Psoas muscle (tissue), 8 donors: ENCODE results near the gene CEP104. TPM values are rescaled to one million over a fixed set of nuclear protein-coding genes. Genes with fewer than 3 reads are reported as not detected.

ENCODE experiments used
- ATAC-seq, 4 donors: fragments of 200-7000 bp; cut with Tn5 transposase; one replicate each; pipeline ENCODE4 v1.9.1; 2020; ENCODE audit warnings: moderate library complexity in 3 of 4, mild to moderate bottlenecking in 2 of 4
- DNase-seq, 2 donors: peaks; one replicate each; pipeline ENCODE4 v3.0.0-alpha.2; 2020
- H3K27ac ChIP-seq: fragments of 200-600 bp; one replicate; pipeline ENCODE4 v1.8.0; 2022
- H3K27me3 ChIP-seq, 3 donors: fragments of 200-600 bp in 1 of 3; one replicate each; pipeline versions ENCODE4 v1.6.1 to v1.8.0; 2013 to 2022; ENCODE audit warnings: low read length in 2 of 3, mild to moderate bottlenecking in 2 of 3, moderate library complexity in 1 of 3; ENCODE audit not compliant: insufficient read depth in 3 of 3
- H3K36me3 ChIP-seq, 2 donors: fragments of 200-600 bp in 1 of 2; one replicate each; pipeline versions ENCODE4 v1.6.1 to v1.8.0; 2013 to 2022; ENCODE audit warnings: low read depth in 1 of 2, mild to moderate bottlenecking in 1 of 2, moderate library complexity in 1 of 2; ENCODE audit not compliant: insufficient read depth in 1 of 2
- H3K4me1 ChIP-seq: fragments of 200-600 bp; one replicate; pipeline ENCODE4 v1.8.0; 2022
- H3K4me3 ChIP-seq: fragments of 200-600 bp; one replicate; pipeline ENCODE4 v1.8.0; 2022; ENCODE audit warnings: mild to moderate bottlenecking
- H3K9me3 ChIP-seq: fragments of 200-600 bp; one replicate; pipeline ENCODE4 v1.8.0; 2022
- CTCF ChIP-seq: fragments of 200-600 bp; IDR thresholded peaks from one replicate; pipeline ENCODE4 v1.8.0; 2022; ENCODE audit warnings: antibody characterized with exemption
- WGBS, 3 donors: extraction: QIAGEN DNeasy Blood & Tissue Kit; methylation state at CpG; one replicate each; pipeline versions ENCODE4 v1.1.6 to v1.1.7; 2013; 5-methylcytosine and 5-hydroxymethylcytosine counted together
- intact Hi-C, 2 donors: fragments of 100-400 bp; cut with DNase I; formaldehyde crosslinking; loops; one replicate each; pipeline versions ENCODE4 v1.11.0 to v1.14.2; 2022
- polyA plus RNA-seq, 3 donors: library from polyadenylated mRNA; stranded (reverse); fragments of 200-250 nt; gene quantifications; one replicate each; pipeline ENCODE4 v1.2.3, GENCODE V29; 2013
- total RNA-seq, 4 donors: library from RNA; stranded (reverse); fragmentation: NEBNext Ultra II Directional in 2 of 4; extraction: Animal tissue kit (Norgen Biotek cat#: 25700) in 2 of 4; gene quantifications; one replicate each; pipeline versions ENCODE4 v1.2.1 to v1.2.4, GENCODE V29; 2021 to 2023
- donor health status: healthy with polysubstance abuse.
- donor health status: DM: no; HTN: no; CAD: no; lungs with moderate emphysema.
- donor health status: Bipolar disorder and iron deficiency.
- donor health status: healthy.
- donor health status: DM: yes; HTN: yes; CAD: no.
- donor health status: DM: no; HTN: no; CAD: no.
- donor health status: DM: no; HTN: no; CAD: no.
- donor health status: DM: yes; HTN: yes; CAD: no.

CEP104 gene
- total and polyA plus RNA-seq, 7 donors = 9.0 to 37.7 (median 31.3) TPM

DNA sequence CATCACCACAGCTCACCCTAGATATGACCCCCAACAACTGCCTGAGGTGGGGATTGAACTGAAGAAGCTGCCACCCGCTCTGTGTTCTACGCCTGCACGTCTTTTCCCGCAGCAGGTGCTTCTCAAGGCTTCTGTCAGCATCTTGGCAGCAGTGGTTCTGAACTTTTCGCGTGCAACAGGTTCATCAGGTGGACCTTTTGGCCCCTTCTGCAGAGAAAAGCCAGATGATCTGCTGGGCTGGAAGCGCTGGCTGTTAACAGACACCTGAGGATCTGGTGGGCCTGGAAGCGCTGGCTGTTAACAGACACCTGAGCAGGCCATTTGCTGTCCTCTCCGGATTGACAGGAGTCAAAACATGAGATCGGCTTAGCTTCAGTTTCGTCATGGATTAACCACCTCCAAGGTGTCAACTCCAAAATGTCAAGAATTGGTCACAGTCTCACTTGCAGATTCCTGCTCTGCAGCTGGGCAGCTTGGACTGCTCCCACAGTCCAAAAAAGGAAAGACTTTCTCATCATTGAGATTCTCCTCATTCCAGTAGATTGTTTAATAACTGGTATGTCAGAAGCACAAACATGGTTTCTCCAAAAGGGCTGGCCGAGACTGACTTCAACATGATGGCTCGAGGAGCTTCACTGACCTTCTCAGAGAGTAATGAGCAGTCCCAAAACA lies 38.4 kb upstream of the CEP104 start:
- Histone ChIP-seq H3K9me3 (peaks cover 17% of the 10 kb centered on the region), H3K27me3 (no peaks in the 10 kb centered on the region), H3K36me3 (peaks cover 4 to 12% of the 10 kb centered on the region in 2 donors), H3K4me1 (peaks cover 16% of the 10 kb centered on the region), H3K4me3 (no peak overlapping the region), H3K27ac (no peak overlapping the region)
- DNase-seq (peak in 1 of 2 donors; percentile 12), ATAC-seq (no peak)
- TF ChIP-seq CTCF = no peak
- WGBS, 3 donors = 78 to 88% (median 78%) methylated on average over 13 of the region's 13 CpGs
- intact Hi-C loops = no loop called here

DNA sequence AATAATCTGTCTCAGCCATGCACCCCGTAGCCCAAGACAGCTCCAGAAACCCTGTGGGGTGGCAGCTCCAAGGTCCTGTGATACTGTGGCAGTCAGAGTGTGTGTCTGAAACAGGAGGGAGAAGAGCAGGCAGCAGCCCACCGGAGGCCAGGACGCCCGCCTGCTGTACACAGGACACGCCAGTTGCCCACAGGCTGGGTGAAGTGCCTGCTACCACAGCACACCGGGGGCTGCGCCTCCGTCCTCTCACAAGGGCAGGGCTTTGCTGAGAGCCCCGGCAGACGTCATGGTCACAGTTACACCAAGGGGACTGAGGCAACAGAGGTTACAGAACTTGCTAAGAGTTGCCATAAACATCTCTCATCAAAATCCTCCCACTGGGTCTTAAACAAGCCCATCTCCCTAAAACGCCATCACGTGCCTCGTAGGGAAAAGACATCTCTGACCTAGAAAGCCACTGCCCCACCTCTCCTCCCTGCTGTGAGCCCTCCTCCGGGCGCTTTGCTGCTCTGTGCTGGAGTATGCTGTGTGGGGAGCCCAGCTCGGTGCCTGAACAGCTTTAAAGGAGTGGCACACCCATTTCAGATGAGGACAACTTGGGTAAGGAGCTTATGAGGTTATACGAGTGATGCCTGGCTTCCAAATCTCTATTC lies 37.7 kb upstream of the CEP104 start:
- Histone ChIP-seq H3K27me3 (no peaks in the 10 kb centered on the region), H3K9me3 (peaks cover 17% of the 10 kb centered on the region), H3K4me3 (no peak overlapping the region), H3K36me3 (peaks cover 8 to 19% of the 10 kb centered on the region in 2 donors), H3K4me1 (peaks cover 16% of the 10 kb centered on the region), H3K27ac (no peak overlapping the region)
- WGBS, 3 donors = 92 to 94% (median 93%) methylated on average over 15 to 17 of the region's 17 CpGs
- intact Hi-C loops = loop anchor here in 1 of 2 donors (5.0 kb wide), 1 partner anchor 37 kb away; the partner anchor contains the start of genes CEP104 and DFFB
- ATAC-seq = no peak
- no peak for TF ChIP-seq CTCF
- DNase-seq = peak in 1 of 2 donors; percentile 39

DNA sequence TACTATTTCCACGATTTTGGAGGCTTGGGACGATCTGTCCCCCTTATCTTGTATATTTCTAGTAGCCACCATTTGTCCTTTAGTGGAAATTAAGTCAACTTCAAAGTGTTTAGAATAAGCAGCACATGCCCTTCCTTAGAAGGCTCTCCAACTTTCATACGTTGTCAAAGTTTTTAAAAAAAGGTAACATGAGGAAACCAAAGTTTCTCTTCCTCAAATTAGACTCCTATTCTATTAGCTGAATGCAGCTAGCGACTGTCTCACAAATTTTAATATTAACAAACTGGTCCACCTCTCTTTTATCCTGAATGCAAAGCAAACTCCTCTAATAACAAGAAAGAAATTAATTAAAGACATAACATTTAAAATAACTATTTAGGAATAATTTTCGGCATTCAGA lies 36.2 kb upstream of the CEP104 start:
- Histone ChIP-seq H3K36me3 (peaks cover 8 to 35% of the 10 kb centered on the region in 2 donors), H3K27me3 (no peaks in the 10 kb centered on the region), H3K27ac (peak overlapping the region; percentile 60), H3K4me3 (no peak overlapping the region), H3K9me3 (peaks cover 10% of the 10 kb centered on the region), H3K4me1 (peaks cover 9% of the 10 kb centered on the region)
- intact Hi-C loops = loop anchor here in 1 of 2 donors (5.0 kb wide), 1 partner anchor 36 kb away; the partner anchor contains the start of genes CEP104 and DFFB
- ATAC-seq (no peak), DNase-seq (no peak)
- 56 to 68% (median 58%) methylated on average over 5 of the region's 5 CpGs for WGBS, 3 donors
- no peak for TF ChIP-seq CTCF

DNA sequence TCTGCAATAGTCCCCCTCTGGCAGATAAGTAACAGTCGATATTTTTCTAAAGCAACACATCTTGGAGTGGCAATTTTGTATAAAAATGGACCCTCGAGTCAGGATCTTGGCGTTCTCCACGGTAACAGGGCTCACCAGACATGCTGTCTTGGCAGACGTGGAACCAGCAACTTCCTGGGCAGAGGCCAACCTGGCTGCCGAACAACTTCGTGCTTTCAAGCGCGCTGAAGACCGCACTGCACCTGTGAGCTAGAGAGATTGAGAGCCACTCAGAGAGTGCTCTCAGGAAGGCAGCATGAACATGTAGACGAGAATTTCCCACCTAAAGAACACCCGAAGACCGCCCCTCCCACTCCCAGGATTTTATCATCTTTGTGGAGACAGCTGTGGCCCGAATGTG lies 35.7 kb upstream of the CEP104 start:
- peak overlapping the region; percentile 60 for H3K27ac ChIP-seq
- H3K4me3 ChIP-seq = no peak overlapping the region
- intact Hi-C loops = loop anchor here in 1 of 2 donors (5.0 kb wide), 1 partner anchor 35 kb away; the partner anchor contains the start of genes CEP104 and DFFB
- peaks cover 9% of the 10 kb centered on the region for H3K4me1 ChIP-seq
- 30 to 37% (median 33%) methylated on average over 14 of the region's 14 CpGs for WGBS, 3 donors
- no peaks in the 10 kb centered on the region for H3K27me3 ChIP-seq
- DNase-seq (peak in 1 of 2 donors; percentile 82), ATAC-seq (peak; percentile 74 to 93 (median 92))
- peaks cover 6% of the 10 kb centered on the region for H3K9me3 ChIP-seq
- no peak for TF ChIP-seq CTCF
- H3K36me3 ChIP-seq = peaks cover 8 to 39% of the 10 kb centered on the region in 2 donors
